NOMO-1 treated with DMSO at 0.1 percent for 48 hours (cell line): Measurements from ENCODE around the gene TMEM169.
A peak's percentile ranks its signal among the peaks of the same experiment; 100 is the strongest.
"Not testable (repeated sequence)": the region's sequence is repeated elsewhere in the genome, so short reads cannot be mapped to it uniquely, and the experiment has no call there.

Source experiments
- DNase-seq: peaks from one replicate; lab custom pipeline; 2025; ENCODE audit not compliant: unreplicated experiment; lab: John Stamatoyannopoulos, UW

Gene TMEM169

DNA sequence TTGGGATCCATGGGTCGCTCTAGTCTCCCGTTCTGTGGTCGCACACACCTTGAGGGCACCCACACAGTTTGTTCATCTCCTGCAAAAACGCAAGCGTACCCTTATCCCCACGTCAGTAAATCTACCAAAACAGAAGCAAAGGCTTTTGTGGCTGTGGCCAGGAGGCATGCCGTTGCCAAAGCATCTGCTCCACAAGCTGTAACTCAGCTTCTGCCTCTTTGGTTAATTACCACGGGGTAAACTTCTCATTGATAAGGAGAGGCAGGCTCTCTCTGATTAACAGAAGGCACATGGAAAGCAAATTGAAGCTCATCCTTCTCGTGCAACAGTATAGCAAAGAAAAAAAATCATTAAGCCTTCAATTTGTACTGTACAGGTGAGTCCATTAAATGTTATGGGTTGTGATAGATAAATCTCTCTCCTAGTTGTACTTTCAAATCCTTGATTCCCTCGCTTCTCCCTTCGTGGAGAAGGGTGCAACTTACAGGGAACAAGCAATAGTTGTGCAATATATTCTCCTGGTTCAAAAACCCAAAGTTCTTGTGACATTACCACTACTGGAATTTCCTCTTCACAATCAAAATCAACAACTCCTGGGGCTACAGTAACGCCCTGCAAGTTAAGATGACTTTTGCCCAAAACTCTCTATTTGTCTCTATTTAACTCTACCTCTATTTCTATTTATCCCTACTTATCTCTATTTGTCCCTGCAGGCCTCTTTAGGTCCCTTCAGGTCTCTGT is 10.4 kb upstream of the TMEM169 start:
- no peak for DNase-seq

DNA sequence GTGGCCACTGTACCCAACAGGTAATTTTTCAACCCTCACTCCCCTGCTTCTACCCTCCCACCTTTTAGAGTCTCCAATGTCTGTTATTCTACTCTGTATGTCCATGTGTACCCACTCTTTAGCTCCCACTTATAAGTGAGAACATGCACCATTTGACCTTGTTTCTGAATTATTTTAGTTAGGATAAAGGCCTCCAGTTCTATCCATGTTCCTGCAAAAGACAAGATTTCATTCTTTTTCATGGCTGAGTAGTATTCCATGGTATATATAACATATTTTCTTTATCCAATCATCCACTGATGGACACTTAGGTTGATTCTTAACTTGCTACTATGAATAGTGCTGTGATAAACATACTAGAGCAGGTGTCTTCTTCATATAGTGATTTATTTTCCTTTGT is 9.2 kb upstream of the TMEM169 start:
- DNase-seq = no peak

DNA sequence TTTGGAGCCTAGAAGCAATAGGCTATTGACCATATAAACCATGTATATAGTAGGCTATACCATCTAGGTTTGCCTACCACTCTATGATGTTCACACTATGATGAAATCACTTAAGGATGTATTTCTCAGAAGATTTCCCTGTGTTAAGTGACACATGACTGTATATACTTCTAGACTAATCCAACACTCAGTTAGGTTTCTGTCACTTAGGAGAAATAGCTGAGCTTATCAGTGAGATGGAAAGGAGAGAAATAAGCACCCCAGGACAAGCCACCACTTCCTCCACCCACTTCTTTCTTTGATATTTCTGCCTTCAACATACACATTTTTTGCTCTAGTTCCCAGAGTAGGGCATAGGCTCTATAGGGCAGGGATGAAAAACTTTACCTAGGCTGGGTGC is 7.9 kb upstream of the TMEM169 start:
- no peak for DNase-seq

DNA sequence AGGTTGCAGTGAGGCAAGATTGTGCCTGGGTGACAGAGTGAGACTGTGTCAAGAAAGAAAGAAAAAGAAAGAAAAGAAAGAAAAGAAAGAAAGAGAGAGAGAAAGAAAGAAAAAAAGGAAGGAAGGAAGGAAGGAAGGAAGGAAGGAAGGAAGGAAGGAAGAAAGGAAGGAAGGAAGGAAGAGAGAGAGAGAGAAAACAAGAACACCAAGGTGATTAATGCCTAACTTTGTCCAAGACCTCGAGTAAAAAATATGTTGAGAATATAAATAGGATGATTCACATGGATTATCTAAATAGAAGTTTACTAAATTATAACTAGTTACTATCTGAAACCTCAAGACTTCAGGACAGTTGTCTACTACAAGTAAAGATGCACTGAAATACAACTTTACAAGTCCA is 7.3 kb upstream of the TMEM169 start:
- DNase-seq = no peak

DNA sequence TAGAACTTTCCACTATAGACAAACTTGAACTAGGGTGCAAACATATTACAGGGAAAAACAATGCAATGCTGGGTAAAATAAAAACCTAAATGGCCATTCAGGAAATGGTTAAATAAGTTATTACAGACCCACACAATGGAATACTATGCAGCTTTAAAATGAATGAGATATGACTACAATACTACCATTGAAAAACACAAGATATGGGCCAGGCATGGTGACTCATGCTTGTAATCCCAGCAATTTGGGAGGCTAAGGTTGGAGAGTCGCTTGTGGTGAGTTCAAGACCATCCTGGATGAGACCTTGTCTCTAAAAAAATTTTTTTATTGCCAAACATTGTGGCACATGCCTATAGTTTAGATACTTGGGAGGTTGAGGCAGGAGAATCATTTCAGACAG is 6.9 kb upstream of the TMEM169 start:
- DNase-seq = no peak

DNA sequence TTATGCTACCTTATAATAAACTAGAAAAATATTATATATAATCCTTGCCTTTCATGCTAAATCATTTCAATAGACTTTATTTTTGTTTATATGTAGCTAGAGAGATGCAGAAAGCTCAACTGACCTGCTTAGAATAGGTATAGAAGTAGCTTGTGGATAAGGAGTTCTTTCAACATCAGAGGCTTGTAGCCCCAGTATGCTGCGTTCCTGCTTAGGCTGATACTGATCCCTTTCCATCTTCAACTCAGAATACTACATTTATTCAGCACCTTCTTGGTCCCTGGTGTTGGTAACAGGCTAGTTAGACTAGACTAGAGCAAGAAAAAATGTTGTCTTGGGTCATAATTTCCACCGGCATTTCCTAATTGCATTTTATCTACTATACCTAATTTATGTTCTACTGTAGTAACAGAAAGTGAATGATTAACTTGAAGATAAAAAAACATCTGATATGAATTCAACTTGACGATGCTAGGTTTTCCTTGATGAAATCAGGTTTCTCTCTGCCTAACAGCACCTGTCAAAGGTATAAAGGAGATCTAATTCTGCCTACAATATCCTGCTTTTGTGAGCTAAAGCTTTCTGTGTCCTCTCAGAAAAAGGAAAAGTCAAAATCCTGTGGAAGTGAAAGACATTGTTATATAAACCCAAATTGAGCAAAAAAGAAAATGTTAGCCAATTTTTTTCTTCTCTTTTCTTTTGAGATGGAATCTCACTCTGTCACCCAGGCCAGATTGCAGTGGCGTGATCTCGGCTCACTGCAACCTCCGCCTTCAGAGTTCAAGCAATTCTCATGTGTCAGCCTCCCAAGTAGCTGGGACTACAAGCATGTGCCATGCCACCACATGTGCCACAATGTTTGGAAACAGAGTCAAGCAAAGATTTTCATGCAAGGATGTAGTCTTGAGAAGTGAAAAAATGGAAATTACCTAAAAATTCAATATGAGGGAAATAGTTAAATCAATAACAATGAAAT is 5.9 kb upstream of the TMEM169 start:
- no peak for DNase-seq

DNA sequence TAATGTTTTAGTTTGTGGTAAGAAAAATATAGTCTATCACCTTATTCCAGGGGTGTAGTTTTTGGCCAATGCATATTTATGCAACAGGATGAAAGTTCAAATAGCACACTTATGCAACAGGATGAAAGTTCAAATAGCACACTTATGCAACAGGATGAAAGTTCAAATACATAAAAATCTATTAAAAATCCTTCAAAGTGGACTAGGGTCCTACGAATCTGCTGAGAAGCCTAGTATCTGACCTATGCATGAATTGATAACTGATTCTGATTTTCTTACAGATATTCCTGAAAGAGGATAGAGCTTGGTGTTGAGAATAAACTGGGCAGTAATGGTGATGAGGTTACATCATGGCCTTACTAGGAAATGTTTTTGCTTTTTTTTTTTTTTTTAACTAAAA is 2.9 kb upstream of the TMEM169 start:
- peak; percentile 28 for DNase-seq

DNA sequence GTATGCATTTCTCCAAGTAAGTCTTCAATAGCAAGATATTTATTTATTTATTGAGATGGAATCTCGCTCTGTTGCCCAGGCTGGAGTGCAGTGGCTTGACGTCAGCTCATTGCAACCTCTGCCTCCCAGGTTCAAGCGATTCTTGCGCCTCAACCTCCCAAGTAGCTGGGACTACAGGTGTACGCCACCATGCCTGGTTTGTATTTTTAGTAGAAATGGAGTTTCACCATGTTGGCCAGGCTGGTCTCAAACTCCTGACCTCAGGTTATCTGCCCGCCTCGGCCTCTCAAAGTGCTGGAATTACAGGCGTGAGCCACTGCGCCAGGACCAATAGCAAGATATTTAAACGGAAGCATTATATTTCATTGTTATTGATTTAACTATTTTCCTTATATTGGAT is 1.7 kb upstream of the TMEM169 start:
- DNase-seq = not testable (repeated sequence)

DNA sequence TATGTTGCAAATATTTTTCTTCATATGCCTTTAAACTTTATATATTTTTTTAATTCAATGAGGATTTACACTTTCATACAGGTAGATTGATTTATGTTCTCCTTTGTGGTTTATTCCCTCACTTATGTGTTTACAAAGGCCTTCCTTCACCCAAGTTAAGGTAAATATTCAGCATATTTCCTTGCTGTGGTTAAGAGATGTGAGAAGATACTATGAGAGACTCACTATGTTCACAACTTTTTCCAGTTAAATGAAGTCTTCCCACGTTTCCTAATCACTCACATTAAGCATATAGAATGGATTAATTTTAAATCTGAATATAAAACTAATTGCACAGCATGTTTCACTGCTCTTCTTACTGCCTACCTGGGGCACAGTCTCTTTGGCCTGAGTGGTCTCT is 707 bp upstream of the TMEM169 start:
- no peak for DNase-seq

DNA sequence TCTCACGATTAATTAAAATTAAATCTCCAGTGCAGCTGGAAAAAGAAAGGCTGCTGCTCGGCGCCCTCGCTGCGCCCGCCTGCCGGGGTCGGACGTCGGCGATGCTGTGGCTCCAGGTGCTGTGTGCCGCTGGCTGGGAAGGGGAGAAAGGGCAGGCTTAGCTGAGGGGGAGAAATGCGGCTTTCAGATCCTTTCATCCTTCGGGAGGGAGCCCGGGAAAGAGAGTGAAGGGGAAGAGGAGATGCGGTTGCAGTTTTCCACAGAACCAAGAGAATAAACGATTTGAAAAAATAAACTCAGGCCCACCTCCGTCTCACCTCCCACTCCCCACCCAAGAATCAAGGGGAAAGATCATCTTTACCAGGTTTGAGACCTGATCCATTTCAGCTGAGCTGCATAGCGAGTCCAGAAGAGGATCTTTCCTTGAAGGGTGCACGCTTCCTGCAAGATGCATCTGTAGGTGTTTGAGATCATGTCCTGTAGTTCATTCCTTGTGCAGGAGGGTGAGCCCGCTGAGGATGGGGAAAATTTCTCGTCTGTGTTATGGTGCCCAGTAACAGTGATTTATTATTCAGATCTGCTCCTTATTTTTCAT is 495 bp downstream of the TMEM169 start:
- DNase-seq = no peak

DNA sequence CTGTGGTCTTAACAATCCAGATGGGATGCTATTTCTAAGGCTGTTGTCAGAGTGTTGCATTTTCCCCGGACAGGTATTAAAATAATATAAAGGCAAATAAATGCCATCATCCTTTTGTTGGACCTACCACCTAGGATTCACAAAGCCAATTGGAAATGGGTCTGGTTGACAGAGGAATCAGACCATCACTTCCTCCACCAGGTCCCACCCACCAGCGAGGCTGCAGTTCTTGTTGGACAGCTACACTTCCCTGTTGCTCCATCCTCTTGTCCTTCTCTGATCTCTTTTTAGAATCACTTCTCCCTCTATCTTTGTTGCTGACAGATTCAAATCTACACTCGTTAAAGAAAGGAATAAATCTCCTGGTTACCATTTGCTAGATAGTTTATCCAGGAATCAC is 1.1 kb downstream of the TMEM169 start:
- peak; percentile 78 for DNase-seq

DNA sequence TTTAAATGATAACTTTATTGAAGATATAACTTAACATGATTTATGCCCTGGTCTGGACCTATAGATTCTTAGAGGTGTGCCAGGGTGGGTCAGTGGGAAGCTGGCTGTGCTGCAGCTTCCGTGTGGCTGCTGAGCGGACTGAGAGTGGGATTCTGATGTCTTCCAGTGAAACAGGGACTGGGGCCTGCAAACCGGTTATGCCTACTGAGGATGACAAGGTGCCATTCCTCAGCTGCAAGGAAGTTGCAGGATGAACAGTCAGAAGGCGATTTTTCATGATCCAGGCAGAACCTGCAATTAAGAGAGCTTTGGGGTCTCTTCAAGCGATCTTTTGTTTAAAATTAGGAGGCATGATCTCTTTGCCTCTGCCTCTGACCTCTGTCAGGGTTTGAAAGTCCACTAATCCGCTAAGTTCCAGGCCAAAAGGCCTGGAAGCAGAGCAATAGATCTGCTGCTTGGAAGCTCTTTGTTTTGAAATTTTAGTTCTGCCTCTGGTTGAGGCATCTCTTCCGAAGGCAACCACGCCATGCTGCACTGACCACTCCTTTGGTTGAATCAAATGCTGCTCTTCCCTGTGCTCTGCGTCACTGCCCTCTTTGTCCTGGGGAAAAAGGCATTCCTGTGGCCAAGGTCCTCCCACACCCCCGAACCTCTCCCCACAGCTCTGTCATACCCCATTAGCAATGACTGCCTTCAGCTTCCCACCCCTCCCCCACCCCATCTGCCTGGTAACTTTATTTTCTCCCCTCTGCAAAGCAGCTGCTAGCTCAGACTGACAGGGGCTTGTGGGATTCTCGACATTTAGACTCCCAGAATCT is 2.0 kb downstream of the TMEM169 start:
- no peak for DNase-seq

DNA sequence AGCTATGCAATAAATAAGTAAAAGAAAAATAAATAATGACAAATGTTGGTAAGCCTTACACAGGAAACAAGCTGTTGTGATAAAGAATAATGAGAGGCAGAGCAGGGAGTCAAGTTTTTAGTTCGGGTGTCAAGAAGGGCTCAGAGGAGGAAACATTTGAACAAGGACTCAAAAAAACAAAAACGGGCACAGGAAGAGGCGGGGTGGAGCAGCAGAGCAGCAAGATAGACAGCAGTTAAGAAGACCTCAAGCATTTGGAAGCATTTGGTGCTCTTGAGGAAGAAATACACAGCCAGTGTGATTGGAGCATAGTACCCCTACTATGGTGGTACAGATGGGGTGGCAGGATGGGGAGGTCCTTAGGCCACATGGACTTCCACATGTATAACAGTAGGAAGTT is 2.8 kb downstream of the TMEM169 start:
- no peak for DNase-seq

DNA sequence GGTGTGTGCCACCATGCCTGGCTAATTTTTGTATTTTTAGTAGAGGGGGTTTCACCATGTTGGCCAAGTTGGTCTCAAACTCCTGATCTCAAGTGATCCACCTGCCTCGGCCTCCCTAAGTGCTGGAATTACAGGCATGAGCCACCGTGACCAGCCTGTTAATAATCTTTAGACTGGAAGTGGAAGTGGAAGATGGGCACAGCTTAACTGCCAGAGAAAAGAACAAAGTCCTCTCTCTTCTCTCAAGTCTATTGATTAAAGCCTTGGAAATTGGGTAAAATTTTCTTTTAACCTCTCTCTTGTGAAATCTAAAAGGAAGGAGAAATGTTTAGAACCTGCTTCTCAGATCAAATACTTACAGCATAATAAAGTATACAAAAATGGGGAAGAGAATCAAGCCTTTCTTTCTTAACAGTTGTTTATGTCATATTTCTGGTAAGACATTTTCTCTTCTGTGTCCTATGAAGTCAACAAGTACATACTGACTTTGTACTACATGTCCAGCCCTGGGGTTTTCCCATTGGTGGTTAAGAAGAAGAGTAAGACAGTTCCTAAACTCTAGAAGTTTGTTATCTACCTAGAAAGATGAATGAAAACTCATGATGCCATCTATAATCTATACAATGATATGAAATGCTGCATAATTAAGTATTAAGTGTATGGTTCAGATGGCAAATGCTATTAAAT is 4.6 kb downstream of the TMEM169 start:
- peak; percentile 4 for DNase-seq

DNA sequence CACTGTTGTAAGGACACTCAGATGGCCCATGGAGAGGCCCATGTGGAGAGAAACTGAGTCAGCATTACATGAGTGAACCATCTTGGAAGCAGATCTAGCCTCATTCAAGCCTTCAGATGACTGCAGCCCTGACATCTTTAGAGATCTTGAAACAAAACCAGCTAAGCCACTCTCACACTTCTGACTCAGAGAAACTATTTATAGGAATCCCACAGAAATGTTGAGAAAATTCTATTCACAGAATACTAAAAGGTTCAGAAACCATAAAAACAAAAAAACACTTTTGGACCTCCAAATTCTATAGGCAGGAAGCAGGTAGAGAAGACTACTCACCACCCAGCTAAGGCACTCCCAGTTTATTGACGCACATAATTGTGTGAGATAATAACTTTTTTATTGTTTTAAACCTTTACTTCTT is 8.7 kb downstream of the TMEM169 start:
- DNase-seq = no peak

DNA sequence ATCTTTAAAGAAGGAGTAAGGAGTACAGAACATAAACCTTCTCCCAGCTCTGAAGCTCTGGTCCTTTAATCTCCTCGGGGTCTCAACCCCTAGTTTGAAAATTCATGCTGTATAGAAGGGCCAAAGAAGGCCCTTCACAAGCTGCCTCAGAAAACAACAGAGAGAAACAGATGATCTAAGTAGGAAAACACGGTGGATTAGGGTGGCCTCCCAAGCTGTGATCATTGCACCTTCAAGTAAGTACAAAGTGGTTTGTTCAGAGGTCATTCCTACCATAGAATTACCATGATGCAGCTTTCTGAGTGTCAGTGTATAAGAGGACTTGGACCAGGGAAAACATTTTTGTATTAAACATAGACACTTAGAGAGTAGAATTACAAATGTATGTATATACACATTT is 10.9 kb downstream of the TMEM169 start:
- no peak for DNase-seq

DNA sequence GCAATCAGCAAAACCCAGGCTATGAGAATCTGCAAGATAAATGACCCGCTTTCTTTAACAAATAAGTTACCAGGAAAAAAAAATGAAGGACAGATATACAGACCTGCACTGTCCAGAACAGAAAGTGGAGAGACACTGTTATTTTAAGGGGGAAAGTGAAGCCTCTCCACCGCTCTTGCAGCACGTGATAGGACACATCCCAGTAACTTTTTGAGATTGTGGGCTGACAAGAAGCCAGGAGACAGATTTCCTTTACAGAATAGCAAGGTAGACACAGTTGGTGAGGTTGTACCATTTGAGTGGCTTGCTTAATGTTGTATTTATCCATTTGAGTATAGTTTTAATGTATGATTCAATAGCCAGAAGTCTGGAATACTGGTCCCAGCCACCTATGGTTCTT is 13.0 kb downstream of the TMEM169 start:
- DNase-seq = no peak

DNA sequence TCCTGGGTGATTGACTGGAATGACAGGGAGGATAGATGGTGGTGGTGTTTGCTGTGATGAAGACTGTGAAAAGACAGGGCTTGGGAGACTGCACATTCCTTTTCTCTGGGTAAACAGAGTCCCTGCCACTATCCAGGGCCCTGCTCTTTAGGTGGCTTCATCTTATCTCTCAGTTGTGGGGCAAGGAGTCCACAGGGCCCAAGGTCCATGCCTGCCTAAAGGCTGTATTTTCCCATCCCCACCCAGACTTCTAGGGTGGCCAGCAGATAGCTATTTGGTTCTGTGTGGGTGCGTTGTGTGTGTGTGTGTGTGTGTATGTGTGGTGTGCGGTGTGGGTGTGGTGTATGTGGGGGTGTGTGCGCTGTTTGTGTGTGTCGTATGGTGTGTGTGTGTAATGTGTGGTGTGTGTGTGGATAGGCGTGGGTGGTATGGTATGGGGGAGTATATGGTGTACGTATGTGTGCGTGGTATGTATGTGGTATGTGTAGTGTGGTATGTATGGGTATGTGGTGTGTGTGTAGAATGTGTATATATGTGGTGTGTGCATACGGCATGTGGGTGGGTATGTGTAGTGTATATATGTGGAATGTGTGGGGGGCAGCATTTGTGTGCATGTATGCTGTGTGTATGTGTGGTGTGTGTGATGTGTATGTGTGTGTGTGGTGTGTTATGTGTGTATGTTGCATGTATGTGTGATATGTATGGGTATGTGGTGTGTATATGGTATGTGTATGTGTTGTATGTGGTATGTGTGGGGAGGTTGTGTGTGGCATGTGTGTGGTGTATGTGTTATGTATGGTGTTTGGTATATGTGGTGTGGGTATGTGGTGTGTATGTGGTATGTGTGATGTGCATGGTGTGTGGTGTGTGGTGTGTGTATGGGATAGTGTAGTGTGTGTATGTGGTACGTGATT is 17.0 kb downstream of the TMEM169 start:
- no peak for DNase-seq

DNA sequence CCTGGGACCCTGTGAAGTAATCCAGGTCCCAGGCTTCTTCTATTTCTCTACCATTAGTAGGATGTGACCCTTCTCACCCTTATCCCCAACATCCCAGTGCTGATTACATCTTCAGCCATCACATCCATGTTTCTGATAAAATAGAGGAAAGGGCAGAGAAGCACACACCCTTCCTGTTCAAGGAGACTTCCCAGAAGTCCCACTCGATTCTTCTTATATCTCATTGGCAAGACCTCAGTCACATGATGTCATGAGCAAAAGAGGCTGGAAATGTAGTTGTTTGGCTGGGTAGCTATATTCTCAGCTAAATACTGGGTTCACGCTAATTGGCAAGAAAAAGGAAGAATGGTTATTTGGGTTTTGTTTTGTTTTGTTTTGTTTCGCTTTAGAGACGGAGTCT is 19.4 kb downstream of the TMEM169 start:
- no peak for DNase-seq
